GM23338 (cell line): ENCODE results near the gene VSTM1. TPM values are rescaled to one million over a fixed set of nuclear protein-coding genes. Genes with fewer than 3 reads are reported as not detected.
A peak's percentile ranks its signal among the peaks of the same experiment; 100 is the strongest.

Experiments
- ATAC-seq: fragments of 200-7000 bp; cut with Tn5 transposase; 3 replicates; pipeline ENCODE4 v1.9.1; 2020
- DNase-seq: peaks from one replicate; pipeline ENCODE4 v3.0.0-alpha.2; 2015; ENCODE audit warnings: low spot score
- H2AFZ ChIP-seq: fragments of 200-600 bp; sonication (generic); 2 replicates; pipeline ENCODE4 v1.8.0; 2016; ENCODE audit warnings: antibody characterized with exemption, mild to moderate bottlenecking, moderate library complexity
- H3F3A ChIP-seq: fragments of 200-600 bp; sonication (generic); replicated peaks from 2 replicates; pipeline ENCODE4 v1.8.0; 2017; ENCODE audit warnings: antibody characterized with exemption, mixed run types, low read depth
- H3K27ac ChIP-seq: fragments of 200-600 bp; sonication (generic); 2 replicates; pipeline ENCODE4 v1.6.1; 2016; ENCODE audit warnings: low read depth
- H3K27me3 ChIP-seq: fragments of 200-600 bp; sonication (generic); 2 replicates; pipeline ENCODE4 v1.8.0; 2016; ENCODE audit warnings: mild to moderate bottlenecking, mixed run types, moderate library complexity; ENCODE audit not compliant: insufficient read depth
- H3K36me3 ChIP-seq: fragments of 200-600 bp; sonication (generic); 2 replicates; pipeline ENCODE4 v1.8.0; 2016; ENCODE audit warnings: mild to moderate bottlenecking; ENCODE audit not compliant: insufficient read depth
- H3K4me1 ChIP-seq: fragments of 200-600 bp; sonication (generic); 2 replicates; pipeline ENCODE4 v1.8.0; 2016; ENCODE audit warnings: mild to moderate bottlenecking, moderate library complexity; ENCODE audit not compliant: insufficient read depth
- H3K4me2 ChIP-seq: fragments of 200-600 bp; sonication (generic); 2 replicates; pipeline ENCODE4 v1.7.1; 2017; ENCODE audit warnings: mixed run types
- H3K4me3 ChIP-seq: fragments of 200-600 bp; sonication (generic); 2 replicates; pipeline ENCODE4 v1.6.1; 2016; ENCODE audit warnings: mixed run types
- H3K79me2 ChIP-seq: fragments of 200-600 bp; sonication (generic); replicated peaks from 2 replicates; pipeline ENCODE4 v1.8.0; 2017; ENCODE audit warnings: mild to moderate bottlenecking; ENCODE audit not compliant: insufficient read depth
- H3K9me2 ChIP-seq: fragments of 200-600 bp; sonication (generic); 2 replicates; pipeline ENCODE4 v1.8.0; 2017; ENCODE audit not compliant: insufficient read depth
- H4K20me1 ChIP-seq: fragments of 200-600 bp; sonication (generic); replicated peaks from 2 replicates; pipeline ENCODE4 v1.8.0; 2017; ENCODE audit warnings: mild to moderate bottlenecking; ENCODE audit not compliant: insufficient read depth
- H3K27ac Mint-ChIP-seq: 2 replicates; pipeline ENCODE4 v1.8.0; 2020; ENCODE audit warnings: inconsistent platforms, mild to moderate bottlenecking, moderate library complexity, mixed read lengths
- H3K27me3 Mint-ChIP-seq: 3 replicates; pipeline ENCODE4 v1.8.0; 2022; ENCODE audit warnings: low read depth, mild to moderate bottlenecking, moderate library complexity, mixed read lengths, inconsistent platforms; ENCODE audit not compliant: insufficient read depth, poor library complexity
- H3K36me3 Mint-ChIP-seq: 3 replicates; pipeline ENCODE4 v1.8.0; 2021; ENCODE audit warnings: low read depth, mild to moderate bottlenecking, inconsistent platforms, moderate library complexity, mixed read lengths
- H3K4me1 Mint-ChIP-seq: 3 replicates; pipeline ENCODE4 v1.8.0; 2020; ENCODE audit warnings: mild to moderate bottlenecking, inconsistent platforms, mixed read lengths
- H3K4me3 Mint-ChIP-seq: 3 replicates; pipeline ENCODE4 v1.8.0; 2021; ENCODE audit warnings: moderate library complexity, mild to moderate bottlenecking, inconsistent platforms, mixed read lengths
- H3K9me3 Mint-ChIP-seq: 3 replicates; pipeline ENCODE4 v1.8.0; 2020; ENCODE audit warnings: moderate library complexity, mild to moderate bottlenecking, inconsistent platforms, mixed read lengths
- CREB1 ChIP-seq: fragments of 250-450 bp; sonication (Bioruptor Pico); IDR thresholded peaks from 2 replicates; pipeline ENCODE4 v1.5.0; 2020; ENCODE audit warnings: low read depth, mild to moderate bottlenecking, moderate library complexity
- CTCF ChIP-seq, 2 experiments: fragments of 200-600 bp in 1 of 2; sonication (generic) in 1 of 2; conservative IDR thresholded peaks; 2 replicates each; pipeline versions ENCODE4 v1.5.1 to v1.6.1; 2016 to 2017; ENCODE audit warnings: antibody characterized with exemption in 2 of 2, low read depth in 2 of 2, mild to moderate bottlenecking in 2 of 2, moderate library complexity in 1 of 2
- ETS1 ChIP-seq: IDR thresholded peaks from 2 replicates; pipeline ENCODE4 v1.6.1; 2016; ENCODE audit warnings: antibody characterized with exemption
- EZH2 ChIP-seq: fragments of 200-600 bp; sonication (generic); IDR thresholded peaks from one replicate; pipeline ENCODE4 v1.8.0; 2017; ENCODE audit warnings: antibody characterized with exemption, mild to moderate bottlenecking, low read depth; ENCODE audit not compliant: unreplicated experiment
- EZH2phosphoT487 ChIP-seq: fragments of 200-600 bp; sonication (generic); IDR thresholded peaks from one replicate; pipeline ENCODE4 v1.8.1; 2018; ENCODE audit warnings: antibody characterized with exemption; ENCODE audit not compliant: unreplicated experiment
- JUNB ChIP-seq: IDR thresholded peaks from one replicate; pipeline ENCODE4 v1.6.1; 2016; ENCODE audit warnings: antibody characterized with exemption; ENCODE audit not compliant: unreplicated experiment
- NANOG ChIP-seq: IDR thresholded peaks from 2 replicates; pipeline ENCODE4 v1.6.1; 2016; ENCODE audit warnings: antibody characterized with exemption, borderline replicate concordance
- POLR2AphosphoS5 ChIP-seq: IDR thresholded peaks from 2 replicates; pipeline ENCODE4 v1.6.1; 2016; ENCODE audit warnings: antibody characterized with exemption, low read depth
- REST ChIP-seq: IDR thresholded peaks from one replicate; pipeline ENCODE4 v1.6.1; 2018; ENCODE audit warnings: antibody characterized with exemption; ENCODE audit not compliant: unreplicated experiment
- STAT1 ChIP-seq: IDR thresholded peaks from one replicate; pipeline ENCODE4 v1.6.1; 2016; ENCODE audit warnings: antibody characterized with exemption; ENCODE audit not compliant: unreplicated experiment
- ZNF114 ChIP-seq: fragments of 250-450 bp; sonication (Bioruptor Pico); IDR thresholded peaks from 2 replicates; pipeline ENCODE4 v1.5.0; 2020; ENCODE audit warnings: mild to moderate bottlenecking, moderate library complexity
- ZNF331 ChIP-seq: fragments of 250-450 bp; sonication (Bioruptor Pico); IDR thresholded peaks from 2 replicates; pipeline ENCODE4 v1.5.0; 2020; ENCODE audit warnings: low read depth, mild to moderate bottlenecking, moderate library complexity
- ZNF462 ChIP-seq: fragments of 250-450 bp; sonication (Bioruptor Pico); IDR thresholded peaks from 2 replicates; pipeline ENCODE4 v1.5.0; 2020; ENCODE audit warnings: mild to moderate bottlenecking, moderate library complexity
- polyA plus RNA-seq: library from polyadenylated mRNA; unstranded; fragments of >200 nt; fragmentation: Nextera tagmentation; extraction: Ambion mirVana; gene quantifications from 2 replicates; pipeline ENCODE4 v1.2.1, GENCODE V29; 2016
- total RNA-seq: library from RNA; depleted of rRNA; stranded (reverse); fragments of >200 nt; shearing (Covaris generic); gene quantifications from 2 replicates; pipeline ENCODE4 v1.2.3, GENCODE V29; 2014

The VSTM1 gene
- total and polyA plus RNA-seq, 2 experiments from 2014 or later: not detected

GRCh38 chr19:54109651-54110050 lies 46.0 kb upstream of the VSTM1 start:
- Mint-ChIP-seq H3K4me1 (peaks cover 9% of the 10 kb centered on the region), H3K27me3 (peaks cover 12% of the 10 kb centered on the region), H3K27ac (no peak overlapping the region), H3K36me3 (peaks cover 69% of the 10 kb centered on the region), H3K9me3 (peaks cover 4% of the 10 kb centered on the region; the same call in 2 of the 3 replicates), H3K4me3 (no peak overlapping the region)
- no peak overlapping the region for H3K27ac ChIP-seq
- H3K79me2 ChIP-seq: peaks cover 5% of the 10 kb centered on the region
- peak; percentile 19; the same call in 2 of the 3 replicates for ATAC-seq
- H3K4me1 ChIP-seq: peaks cover 5% of the 10 kb centered on the region; the same call in 1 of the 2 replicates
- H3K4me3 ChIP-seq: no peak overlapping the region
- DNase-seq: no peak
- H3K9me2 ChIP-seq: no peaks in the 10 kb centered on the region
- TF ChIP-seq NANOG: no peak
- no peak for TF ChIP-seq ZNF462 (CRISPR knock-in tag)
- TF ChIP-seq CTCF (conservative IDR thresholded peaks at IDR 0.05; ENCODE audit: low read depth in 2 of 2): no peak
- no peak for TF ChIP-seq ZNF114 (CRISPR knock-in tag)
- no peak for TF ChIP-seq JUNB
- no peak for TF ChIP-seq STAT1
- no peak for TF ChIP-seq REST
- no peak for TF ChIP-seq ETS1
- TF ChIP-seq CREB1 (CRISPR knock-in tag): no peak
- TF ChIP-seq POLR2AphosphoS5: no peak
- no peak for TF ChIP-seq ZNF331
- no peak for TF ChIP-seq EZH2
- no peak for TF ChIP-seq EZH2phosphoT487
- H3K36me3 ChIP-seq: peaks cover 12% of the 10 kb centered on the region
- H3F3A ChIP-seq: peaks cover 6% of the 10 kb centered on the region; the same call in 1 of the 2 replicates
- no peak overlapping the region for H2AFZ ChIP-seq
- H3K4me2 ChIP-seq: no peak overlapping the region
- no peaks in the 10 kb centered on the region for H3K27me3 ChIP-seq
- peaks cover 22% of the 10 kb centered on the region for H4K20me1 ChIP-seq
